HFFc6 (cell line): ENCODE data around the gene GPR18. TPM values are rescaled to one million over a fixed set of nuclear protein-coding genes. Genes with fewer than 3 reads are reported as not detected.
"Not testable (repeated sequence)": the region's sequence is repeated elsewhere in the genome, so short reads cannot be mapped to it uniquely, and the experiment has no call there.

ENCODE experiments used
- DNase-seq: peaks from one replicate; pipeline ENCODE4 v3.0.0-alpha.2; 2018
- H3K27ac Mint-ChIP-seq: 2 replicates; pipeline ENCODE4 v1.8.0; 2020; ENCODE audit warnings: mild to moderate bottlenecking, mixed read lengths
- H3K27me3 Mint-ChIP-seq: 2 replicates; pipeline ENCODE4 v1.8.0; 2021; ENCODE audit warnings: mild to moderate bottlenecking, moderate library complexity, mixed read lengths; ENCODE audit not compliant: insufficient read depth
- H3K36me3 Mint-ChIP-seq: 2 replicates; pipeline ENCODE4 v1.8.0; 2021; ENCODE audit warnings: low read depth, mixed read lengths
- H3K4me1 Mint-ChIP-seq: 2 replicates; pipeline ENCODE4 v1.8.0; 2020; ENCODE audit warnings: low read depth, mixed read lengths
- H3K4me3 Mint-ChIP-seq: 2 replicates; pipeline ENCODE4 v1.8.0; 2020; ENCODE audit warnings: mild to moderate bottlenecking, moderate library complexity, mixed read lengths
- H3K9me3 Mint-ChIP-seq: 2 replicates; pipeline ENCODE4 v1.8.0; 2020; ENCODE audit warnings: mild to moderate bottlenecking, mixed read lengths
- CTCF ChIP-seq: fragments of 200-600 bp; sonication (generic); IDR thresholded peaks from 2 replicates; pipeline ENCODE4 v1.5.0; 2021; ENCODE audit warnings: antibody characterized with exemption, mild to moderate bottlenecking
- total RNA-seq, 6 experiments: library from RNA; stranded (reverse); fragmentation: NEBNext Ultra II Directional; extraction: Animal tissue kit (Norgen Biotek cat#: 25700); gene quantifications; 2 replicates in 1 of 6; 3 replicates in 5 of 6; pipeline ENCODE4 v1.2.3, GENCODE V29; 2021

GPR18 gene
- total RNA-seq, 6 experiments from 2014 or later: not detected

GRCh38 chr13:99214232-99214631, 43.9 kb downstream of the GPR18 start:
- no peak for DNase-seq
- H3K4me1 Mint-ChIP-seq: peaks cover 21% of the 10 kb centered on the region
- no peak overlapping the region for H3K27ac Mint-ChIP-seq
- no peak overlapping the region for H3K4me3 Mint-ChIP-seq
- H3K36me3 Mint-ChIP-seq: no peaks in the 10 kb centered on the region
- H3K27me3 Mint-ChIP-seq: no peaks in the 10 kb centered on the region; the same call in 1 of the 2 replicates
- no peak for TF ChIP-seq CTCF
- no peaks in the 10 kb centered on the region for H3K9me3 Mint-ChIP-seq

- DNase-seq: no peak
- H3K27me3 Mint-ChIP-seq: no peaks in the 10 kb centered on the region; the same call in none of the 2 replicates
- no peak overlapping the region for H3K4me3 Mint-ChIP-seq
- no peak overlapping the region for H3K27ac Mint-ChIP-seq
- H3K9me3 Mint-ChIP-seq: no peaks in the 10 kb centered on the region
- H3K4me1 Mint-ChIP-seq: 0 out of 2 replicates have a peak, but pooled peaks cover 5% of the 10 kb centered on the region
- no peak for TF ChIP-seq CTCF
- H3K36me3 Mint-ChIP-seq: 0 out of 2 replicates have a peak, but pooled peaks cover 3% of the 10 kb centered on the region
These were observed 46.7 kb downstream of the GPR18 start for GRCh38 chr13:99211421-99212035.

- not testable (repeated sequence) for H3K9me3 Mint-ChIP-seq, DNase-seq
These were observed 47.6 kb downstream of the GPR18 start for GRCh38 chr13:99210627-99211026.

GRCh38 chr13:99208845-99209527, 49.2 kb downstream of the GPR18 start:
- no peak for DNase-seq
- no peak overlapping the region for H3K4me3 Mint-ChIP-seq
- peak overlapping the region; percentile 9; the same call in 1 of the 2 replicates for H3K27ac Mint-ChIP-seq
- TF ChIP-seq CTCF: no peak
- H3K36me3 Mint-ChIP-seq: 0 out of 2 replicates have a peak, but pooled peaks cover 4% of the 10 kb centered on the region
- H3K9me3 Mint-ChIP-seq: no peaks in the 10 kb centered on the region
- H3K4me1 Mint-ChIP-seq: 0 out of 2 replicates have a peak, but pooled peaks cover under 1% of the 10 kb centered on the region
- peaks cover 2% of the 10 kb centered on the region for H3K27me3 Mint-ChIP-seq

More at GRCh38 chr13:99210627-99211026, 47.6 kb downstream of the GPR18 start:
- H3K36me3 Mint-ChIP-seq, H3K4me1 Mint-ChIP-seq, H3K27me3 Mint-ChIP-seq, H3K4me3 Mint-ChIP-seq, H3K27ac Mint-ChIP-seq: not testable (repeated sequence)

- TF ChIP-seq CTCF: no peak
- H3K4me3 Mint-ChIP-seq: no peak overlapping the region
- peaks cover 2% of the 10 kb centered on the region for H3K27me3 Mint-ChIP-seq
- no peak overlapping the region for H3K27ac Mint-ChIP-seq
- H3K36me3 Mint-ChIP-seq: 0 out of 2 replicates have a peak, but pooled peaks cover 4% of the 10 kb centered on the region
- DNase-seq: no peak
- no peaks in the 10 kb centered on the region for H3K4me1 Mint-ChIP-seq
- H3K9me3 Mint-ChIP-seq: no peaks in the 10 kb centered on the region
These were observed 50.0 kb downstream of the GPR18 start for GRCh38 chr13:99208185-99208584.

- peaks cover 2% of the 10 kb centered on the region for H3K4me1 Mint-ChIP-seq
- no peaks in the 10 kb centered on the region for H3K9me3 Mint-ChIP-seq
- no peak for TF ChIP-seq CTCF
- DNase-seq: no peak
- H3K27ac Mint-ChIP-seq: no peak overlapping the region
- no peak overlapping the region for H3K4me3 Mint-ChIP-seq
- H3K27me3 Mint-ChIP-seq: peaks cover 2% of the 10 kb centered on the region
- H3K36me3 Mint-ChIP-seq: 0 out of 2 replicates have a peak, but pooled peaks cover 4% of the 10 kb centered on the region
These were observed 50.7 kb downstream of the GPR18 start for GRCh38 chr13:99207511-99207910.
